Activated naive CD4-positive, alpha-beta T cell (primary cell): ENCODE results near the gene LGSN.
"Not testable (repeated sequence)": the region's sequence is repeated elsewhere in the genome, so short reads cannot be mapped to it uniquely, and the experiment has no call there.

ENCODE experiments used
- DNase-seq, 4 experiments: peaks; one replicate each; lab custom pipeline; 2025; lab: John Stamatoyannopoulos, UW

LGSN gene

DNA sequence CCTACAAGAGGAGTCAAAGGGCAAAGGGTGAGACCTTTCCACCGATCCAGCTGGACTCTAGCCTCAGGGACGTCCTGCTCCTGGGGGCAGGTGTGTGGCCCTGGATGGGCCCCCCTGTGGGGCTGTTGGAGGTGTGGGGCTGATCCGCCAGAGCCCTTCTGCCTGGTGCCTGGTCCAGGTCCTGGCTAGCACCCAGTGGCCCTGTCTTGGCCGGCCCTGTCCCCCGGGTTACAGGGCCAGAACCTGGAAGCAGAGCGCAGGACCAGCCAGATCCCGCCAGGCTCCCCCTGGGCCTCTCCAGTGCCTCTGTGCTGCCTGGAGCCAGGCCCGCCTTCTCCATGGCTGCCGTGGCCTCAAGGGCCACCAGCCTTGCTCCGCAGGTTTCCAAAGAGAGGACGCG is 89.3 kb downstream of the LGSN start:
- not testable (repeated sequence) for DNase-seq

DNA sequence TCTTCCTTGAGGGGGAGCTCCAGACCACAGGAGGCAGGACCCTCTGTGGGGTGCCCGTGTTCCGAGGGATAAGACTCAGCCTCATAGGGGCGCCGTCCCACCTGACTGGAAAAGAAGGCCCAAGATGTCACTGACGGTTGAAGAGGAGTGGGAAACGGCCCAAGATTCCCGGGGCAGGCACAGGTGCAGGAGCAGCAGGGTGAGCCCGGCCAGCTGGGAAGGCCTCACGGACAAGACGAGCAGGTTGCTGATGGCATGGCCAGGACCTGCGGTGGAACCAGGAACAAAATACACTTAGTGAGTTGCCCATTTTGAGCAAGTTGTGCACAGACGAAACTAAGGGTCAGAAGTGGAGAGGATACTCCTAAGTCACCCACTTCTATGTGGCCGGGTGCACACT is 89.8 kb downstream of the LGSN start:
- DNase-seq: not testable (repeated sequence)

DNA sequence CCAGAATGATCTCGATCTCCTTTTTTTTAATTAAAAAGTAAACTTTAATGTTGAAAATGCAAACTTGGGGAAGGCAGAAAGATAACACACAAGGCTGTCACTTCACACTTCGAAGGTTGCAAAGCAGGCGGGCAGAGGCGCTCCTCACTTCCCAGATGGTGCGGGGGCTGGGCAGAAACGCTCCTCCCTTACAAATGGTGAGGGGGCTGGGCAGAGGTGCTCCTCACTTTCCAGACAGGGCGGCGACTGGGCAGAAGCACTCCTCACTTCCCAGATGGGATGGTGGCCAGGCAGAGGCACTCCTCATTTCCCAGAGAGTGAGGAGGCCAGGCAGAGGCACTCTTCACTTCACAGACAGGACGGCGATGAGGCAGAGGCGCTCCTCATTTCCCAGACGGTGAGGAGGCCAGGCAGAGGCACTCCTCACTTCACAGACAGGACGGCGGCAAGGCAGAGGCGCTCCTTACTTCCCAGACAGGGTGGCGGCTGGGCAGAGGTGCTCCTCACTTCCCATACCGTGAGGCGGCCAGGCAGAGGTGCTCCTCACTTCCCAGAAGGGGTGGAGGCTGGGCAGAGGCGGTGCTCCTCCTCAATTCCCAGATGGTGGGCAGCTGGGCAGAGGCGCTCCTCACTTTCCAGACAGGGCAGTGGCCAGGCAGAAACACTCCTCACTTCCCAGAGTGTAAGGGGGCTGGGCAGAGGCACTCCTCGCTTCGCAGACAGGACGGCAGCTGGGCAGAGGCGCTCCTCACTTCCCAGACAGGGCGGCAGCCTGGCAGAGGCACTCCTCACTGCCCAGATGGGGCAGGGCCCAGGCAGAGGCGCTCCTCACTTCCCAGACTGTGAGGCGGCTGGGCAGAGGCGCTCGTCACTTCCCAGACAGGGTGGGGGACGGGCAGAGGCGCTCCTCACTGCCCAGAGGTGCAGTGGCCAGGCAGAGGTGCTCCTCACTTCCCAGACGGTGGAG is 91.6 kb downstream of the LGSN start:
- not testable (repeated sequence) for DNase-seq

DNA sequence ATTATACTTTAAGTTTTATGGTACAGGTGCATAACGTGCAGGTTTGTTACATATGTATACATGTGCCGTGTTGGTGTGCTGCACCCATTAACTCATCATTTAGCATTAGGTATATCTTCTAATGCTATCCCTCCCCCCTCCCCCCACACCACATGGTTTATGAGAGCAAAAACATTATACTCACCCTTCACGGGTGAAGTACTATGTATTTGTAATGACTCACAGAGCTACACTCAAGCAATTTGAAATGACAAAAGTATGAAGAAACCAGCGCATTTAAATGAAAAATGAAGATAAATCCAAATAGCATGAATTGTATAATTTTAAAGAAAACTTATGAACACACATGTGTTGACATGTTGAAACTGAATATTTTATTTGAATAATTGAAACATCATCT is 93.8 kb downstream of the LGSN start:
- not testable (repeated sequence) for DNase-seq
